Naive thymus-derived CD8-positive, alpha-beta T cell (primary cell): Measurements from ENCODE around the gene DPF3. TPM values are rescaled to one million over a fixed set of nuclear protein-coding genes. Genes with fewer than 3 reads are reported as not detected.
A peak's percentile ranks its signal among the peaks of the same experiment; 100 is the strongest.

Source experiments
- ATAC-seq, 2 donors: fragments of 150-1000 bp; cut with Tn5 transposase in 1 of 2; sonication (Bioruptor Pico), chemical (Tn5 transposase) in 1 of 2; 1 replicate in 1 of 2; 2 replicates in 1 of 2; pipeline ENCODE4 v1.10.0; 2021; ENCODE audit warnings: mild to moderate bottlenecking in 2 of 2, moderate library complexity in 2 of 2
- POLR2A ChIA-PET: fragments of 350-600 bp; sonication (Branson Sonifier 250); formaldehyde crosslinking; loops from one replicate; lab custom pipeline; 2021; ENCODE audit warnings: antibody characterized with exemption; lab: Charles Lee
- DNase-seq, 10 donors: peaks; one replicate each; pipeline versions ENCODE4 v3.0.0 to v3.0.0-alpha.2; 2020 to 2022
- H3K27ac Mint-ChIP-seq, 10 donors: one replicate each; pipeline ENCODE4 v1.8.0; 2020 to 2022; ENCODE audit warnings: mild to moderate bottlenecking in 10 of 10, mixed read lengths in 10 of 10, moderate library complexity in 4 of 10, inconsistent platforms in 1 of 10
- H3K27me3 Mint-ChIP-seq, 5 donors: one replicate each; pipeline ENCODE4 v1.8.0; 2021 to 2022; ENCODE audit warnings: mixed read lengths in 5 of 5
- H3K36me3 Mint-ChIP-seq, 3 donors: one replicate each; pipeline ENCODE4 v1.8.0; 2020 to 2022; ENCODE audit warnings: mixed read lengths in 3 of 3, mild to moderate bottlenecking in 2 of 3, inconsistent platforms in 1 of 3
- H3K4me1 Mint-ChIP-seq, 4 donors: one replicate each; pipeline ENCODE4 v1.8.0; 2021 to 2022; ENCODE audit warnings: mixed read lengths in 4 of 4
- H3K4me3 Mint-ChIP-seq, 10 donors: one replicate each; pipeline ENCODE4 v1.8.0; 2020 to 2022; ENCODE audit warnings: mild to moderate bottlenecking in 10 of 10, mixed read lengths in 10 of 10, moderate library complexity in 6 of 10, inconsistent platforms in 1 of 10
- H3K9me3 Mint-ChIP-seq, 9 donors: one replicate each; pipeline ENCODE4 v1.8.0; 2020 to 2022; ENCODE audit warnings: mixed read lengths in 9 of 9, mild to moderate bottlenecking in 3 of 9, inconsistent platforms in 1 of 9, moderate library complexity in 1 of 9
- polyA plus RNA-seq, 3 donors: library from polyadenylated mRNA; unstranded; fragments of 300-500 nt; fragmentation: Illumina TruSeq; gene quantifications; one replicate each; pipeline ENCODE4 v1.2.3, GENCODE V29; 2021
- total RNA-seq, 8 experiments: library from RNA in 2 of 8; stranded (reverse) in 2 of 8; gene quantifications; one replicate each; pipeline ENCODE4 v1.2.3 and lab custom pipeline; 2021 to 2026

Gene DPF3
- total and polyA plus RNA-seq, 5 experiments from 2014 or later = 0.35 to 0.58 (median 0.52) TPM

- ATAC-seq = no peak
- Mint-ChIP-seq H3K27ac (no peak overlapping the region), H3K36me3 (no peaks in the 10 kb centered on the region), H3K4me3 (no peak overlapping the region), H3K4me1 (peaks cover 7 to 24% (median 10%) of the 10 kb centered on the region in 4 donors), H3K9me3 (peaks cover 0 to 3% (median 0%) of the 10 kb centered on the region in 9 donors), H3K27me3 (peaks cover 7 to 19% (median 14%) of the 10 kb centered on the region in 5 donors)
- POLR2A ChIA-PET = interaction anchor here (0.7 kb wide), 1 partner anchor 9 kb away, joined by 3 read pairs; no protein-coding TSS in a partner anchor
- no peak for DNase-seq
Observed at GRCh38 chr14:72887514-72887913, 6.4 kb downstream of the DPF3 start.

GRCh38 chr14:72884386-72884785 is 9.5 kb downstream of the DPF3 start:
- peaks cover 0 to 3% (median 1%) of the 10 kb centered on the region in 5 donors for H3K27me3 Mint-ChIP-seq
- H3K4me1 Mint-ChIP-seq = peaks cover 0 to 20% (median 1%) of the 10 kb centered on the region in 4 donors
- POLR2A ChIA-PET = no interaction called here
- DNase-seq (no peak), ATAC-seq (no peak)
- no peaks in the 10 kb centered on the region for H3K36me3 Mint-ChIP-seq
- H3K4me3 Mint-ChIP-seq = no peak overlapping the region
- H3K9me3 Mint-ChIP-seq = peaks cover 0 to 3% (median 0%) of the 10 kb centered on the region in 9 donors
- H3K27ac Mint-ChIP-seq = no peak overlapping the region

- no peak for ATAC-seq
- no peak for DNase-seq
- POLR2A ChIA-PET = no interaction called here
Observed at GRCh38 chr14:72883961-72884360, 9.9 kb downstream of the DPF3 start.

GRCh38 chr14:72883109-72883508 is 10.8 kb downstream of the DPF3 start:
- no peaks in the 10 kb centered on the region for H3K36me3 Mint-ChIP-seq
- no peak overlapping the region for H3K4me3 Mint-ChIP-seq

More at GRCh38 chr14:72883961-72884360, 9.9 kb downstream of the DPF3 start:
- Mint-ChIP-seq H3K4me1 (peaks cover 0 to 20% (median 1%) of the 10 kb centered on the region in 4 donors), H3K9me3 (peaks cover 0 to 3% (median 0%) of the 10 kb centered on the region in 9 donors), H3K36me3 (no peaks in the 10 kb centered on the region), H3K27ac (no peak overlapping the region), H3K4me3 (no peak overlapping the region), H3K27me3 (peaks cover 0 to 3% (median 1%) of the 10 kb centered on the region in 5 donors)

GRCh38 chr14:72882463-72882862 is 11.4 kb downstream of the DPF3 start:
- H3K27me3 Mint-ChIP-seq = peaks cover 0 to 2% (median 0%) of the 10 kb centered on the region in 5 donors
- peaks cover 0 to 3% (median 0%) of the 10 kb centered on the region in 9 donors for H3K9me3 Mint-ChIP-seq
- POLR2A ChIA-PET = no interaction called here
- H3K36me3 Mint-ChIP-seq = no peaks in the 10 kb centered on the region
- no peak overlapping the region for H3K27ac Mint-ChIP-seq
- no peak overlapping the region for H3K4me3 Mint-ChIP-seq
- DNase-seq = no peak
- ATAC-seq = no peak
- peaks cover 0 to 20% (median 1%) of the 10 kb centered on the region in 4 donors for H3K4me1 Mint-ChIP-seq

More at GRCh38 chr14:72883109-72883508, 10.8 kb downstream of the DPF3 start:
- no peak for ATAC-seq
- DNase-seq = no peak
- Mint-ChIP-seq H3K27ac (no peak overlapping the region), H3K27me3 (peaks cover 0 to 3% (median 1%) of the 10 kb centered on the region in 5 donors), H3K4me1 (peaks cover 0 to 20% (median 1%) of the 10 kb centered on the region in 4 donors), H3K9me3 (peaks cover 0 to 3% (median 0%) of the 10 kb centered on the region in 9 donors)
- POLR2A ChIA-PET = no interaction called here

GRCh38 chr14:72882047-72882446 is 11.9 kb downstream of the DPF3 start:
- Mint-ChIP-seq H3K36me3 (no peaks in the 10 kb centered on the region), H3K4me1 (peaks cover 0 to 20% (median 1%) of the 10 kb centered on the region in 4 donors), H3K27me3 (peaks cover 0 to 2% (median 0%) of the 10 kb centered on the region in 5 donors), H3K27ac (no peak overlapping the region), H3K9me3 (peaks cover 0 to 2% (median 0%) of the 10 kb centered on the region in 9 donors), H3K4me3 (no peak overlapping the region)
- POLR2A ChIA-PET = no interaction called here
- ATAC-seq (no peak), DNase-seq (no peak)

GRCh38 chr14:72881543-72881942 is 12.4 kb downstream of the DPF3 start:
- Mint-ChIP-seq H3K36me3 (no peaks in the 10 kb centered on the region), H3K9me3 (peaks cover 0 to 2% (median 0%) of the 10 kb centered on the region in 9 donors), H3K27me3 (peaks cover 0 to 2% (median 0%) of the 10 kb centered on the region in 5 donors), H3K4me1 (peaks cover 0 to 20% (median 1%) of the 10 kb centered on the region in 4 donors), H3K27ac (no peak overlapping the region), H3K4me3 (no peak overlapping the region)
- POLR2A ChIA-PET = no interaction called here
- DNase-seq (no peak), ATAC-seq (no peak)

- H3K9me3 Mint-ChIP-seq = peaks cover 0 to 2% (median 0%) of the 10 kb centered on the region in 9 donors
- POLR2A ChIA-PET = interaction anchor here (0.6 kb wide), 1 partner anchor 47 kb away, joined by 3 read pairs; no protein-coding TSS in a partner anchor
- H3K4me3 Mint-ChIP-seq = no peak overlapping the region
- no peak for DNase-seq
- H3K27me3 Mint-ChIP-seq = no peaks in the 10 kb centered on the region
- no peak for ATAC-seq
- peaks cover 0 to 20% (median 1%) of the 10 kb centered on the region in 4 donors for H3K4me1 Mint-ChIP-seq
- no peak overlapping the region for H3K27ac Mint-ChIP-seq
- no peaks in the 10 kb centered on the region for H3K36me3 Mint-ChIP-seq
Observed at GRCh38 chr14:72880820-72881219, 13.1 kb downstream of the DPF3 start.

GRCh38 chr14:72880164-72880563 is 13.7 kb downstream of the DPF3 start:
- Mint-ChIP-seq H3K36me3 (no peaks in the 10 kb centered on the region), H3K9me3 (no peaks in the 10 kb centered on the region), H3K27ac (no peak overlapping the region), H3K4me3 (no peak overlapping the region), H3K4me1 (peaks cover 0 to 20% (median 1%) of the 10 kb centered on the region in 4 donors), H3K27me3 (no peaks in the 10 kb centered on the region)
- POLR2A ChIA-PET = interaction anchor here (0.6 kb wide), 1 partner anchor 48 kb away, joined by 3 read pairs; no protein-coding TSS in a partner anchor
- ATAC-seq (no peak), DNase-seq (no peak)

GRCh38 chr14:72879431-72879830 is 14.5 kb downstream of the DPF3 start:
- Mint-ChIP-seq H3K9me3 (peaks cover 0 to 3% (median 0%) of the 10 kb centered on the region in 9 donors), H3K36me3 (no peaks in the 10 kb centered on the region), H3K27me3 (peaks cover 0 to 2% (median 0%) of the 10 kb centered on the region in 5 donors), H3K4me1 (peaks cover 0 to 23% (median 1%) of the 10 kb centered on the region in 4 donors), H3K4me3 (no peak overlapping the region), H3K27ac (no peak overlapping the region)
- POLR2A ChIA-PET = no interaction called here
- ATAC-seq (no peak), DNase-seq (no peak)

- no peak overlapping the region for H3K4me3 Mint-ChIP-seq
- H3K9me3 Mint-ChIP-seq = peaks cover 0 to 4% (median 0%) of the 10 kb centered on the region in 9 donors
- peaks cover 0 to 17% (median 0%) of the 10 kb centered on the region in 4 donors for H3K4me1 Mint-ChIP-seq
- ATAC-seq (no peak), DNase-seq (no peak)
- peaks cover 0 to 3% (median 0%) of the 10 kb centered on the region in 5 donors for H3K27me3 Mint-ChIP-seq
- H3K27ac Mint-ChIP-seq = no peak overlapping the region
- POLR2A ChIA-PET = interaction anchor here (1.0 kb wide), 1 partner anchor 9 kb away, joined by 3 read pairs; no protein-coding TSS in a partner anchor
- H3K36me3 Mint-ChIP-seq = no peaks in the 10 kb centered on the region
Observed at GRCh38 chr14:72878746-72879145, 15.2 kb downstream of the DPF3 start.

- no peak for ATAC-seq
- Mint-ChIP-seq H3K27ac (no peak overlapping the region), H3K27me3 (peaks cover 0 to 3% (median 0%) of the 10 kb centered on the region in 5 donors), H3K4me3 (no peak overlapping the region), H3K4me1 (peaks cover 0 to 11% (median 0%) of the 10 kb centered on the region in 4 donors), H3K9me3 (peaks cover 0 to 4% (median 2%) of the 10 kb centered on the region in 9 donors), H3K36me3 (peaks cover 0 to 5% (median 0%) of the 10 kb centered on the region in 3 donors)
- POLR2A ChIA-PET = no interaction called here
- DNase-seq = no peak
Observed at GRCh38 chr14:72876710-72877063, 17.2 kb downstream of the DPF3 start.

GRCh38 chr14:72876005-72876709 is 17.7 kb downstream of the DPF3 start:
- DNase-seq (no peak), ATAC-seq (no peak)
- Mint-ChIP-seq H3K27ac (peak overlapping the region in 1 of 10 donors; percentile 72), H3K4me1 (peaks cover 0 to 11% (median 0%) of the 10 kb centered on the region in 4 donors), H3K36me3 (peaks cover 0 to 5% (median 0%) of the 10 kb centered on the region in 3 donors), H3K9me3 (peaks cover 0 to 7% (median 2%) of the 10 kb centered on the region in 9 donors), H3K27me3 (peaks cover 0 to 3% (median 0%) of the 10 kb centered on the region in 5 donors), H3K4me3 (no peak overlapping the region)
- POLR2A ChIA-PET = no interaction called here
